GM21360 (cell line): ENCODE measurements around the gene ZNF280A.

Experiments
- ATAC-seq: cut with Tn5 transposase; IDR thresholded peaks from one replicate; pipeline ENCODE4 v1.9.1; 2021; ENCODE audit warnings: mild to moderate bottlenecking, moderate library complexity; ENCODE audit not compliant: unreplicated experiment

ZNF280A gene

GRCh38 chr22:22520020-22520656, at the start of gene ZNF280A:
Gene ZNF280A, minus strand, starts transcription at chr22:22520270. Its CDS starts 4,640 bp downstream, at chr22:22515630.
- ATAC-seq: no peak

GRCh38 chr22:22569218-22569617, 49.1 kb upstream of the ZNF280A start:
- ATAC-seq: no peak

- ATAC-seq: no peak
Observed at GRCh38 chr22:22565981-22566380, 45.9 kb upstream of the ZNF280A start.

GRCh38 chr22:22558972-22559603, 39.0 kb upstream of the ZNF280A start, which contains the start of gene PRAME:
Gene PRAME, minus strand, starts transcription at chr22:22559265. Its CDS starts 2,433 bp downstream, at chr22:22556832.
- ATAC-seq: no peak

GRCh38 chr22:22558071-22558971, 38.3 kb upstream of the ZNF280A start:
- ATAC-seq: no peak

GRCh38 chr22:22556995-22557925, 37.2 kb upstream of the ZNF280A start:
- no peak for ATAC-seq

- no peak for ATAC-seq
Observed at GRCh38 chr22:22556578-22556977, 36.5 kb upstream of the ZNF280A start.

- ATAC-seq: no peak
Observed at GRCh38 chr22:22555596-22555995, 35.5 kb upstream of the ZNF280A start.

GRCh38 chr22:22554587-22555284, 34.7 kb upstream of the ZNF280A start:
- no peak for ATAC-seq

- no peak for ATAC-seq
Observed at GRCh38 chr22:22553735-22554586, 33.9 kb upstream of the ZNF280A start.

GRCh38 chr22:22553141-22553540, 33.1 kb upstream of the ZNF280A start:
- ATAC-seq: no peak

GRCh38 chr22:22552630-22553029, 32.6 kb upstream of the ZNF280A start:
- ATAC-seq: no peak

GRCh38 chr22:22550789-22551434, 30.8 kb upstream of the ZNF280A start:
- no peak for ATAC-seq

- no peak for ATAC-seq
Observed at GRCh38 chr22:22548910-22549309, 28.8 kb upstream of the ZNF280A start.

GRCh38 chr22:22548317-22548716, 28.2 kb upstream of the ZNF280A start:
- ATAC-seq: no peak

- ATAC-seq: no peak
Observed at GRCh38 chr22:22547692-22548300, 27.7 kb upstream of the ZNF280A start.

GRCh38 chr22:22547226-22547625, 27.2 kb upstream of the ZNF280A start:
- no peak for ATAC-seq

GRCh38 chr22:22546490-22546889, 26.4 kb upstream of the ZNF280A start:
- ATAC-seq: no peak
